Caco-2 (cell line): ENCODE measurements around the gene RIPOR3. TPM values are rescaled to one million over a fixed set of nuclear protein-coding genes. Genes with fewer than 3 reads are reported as not detected.

Experiments
- BruUV-seq: library from RNA; stranded (reverse); fragments of 400-500 nt; replicated peaks from 2 replicates; lab custom pipeline; 2021; lab: Mats Ljungman, UMichigan
- CTCF ChIA-PET: fragments of 300-600 bp; sonication (Branson Sonifier 250); formaldehyde crosslinking; loops from one replicate; lab custom pipeline; 2022; ENCODE audit warnings: antibody characterized with exemption; lab: Charles Lee
- POLR2A ChIA-PET: fragments of 300-600 bp; sonication (Branson Sonifier 250); formaldehyde crosslinking; loops from one replicate; lab custom pipeline; 2022; ENCODE audit warnings: antibody characterized with exemption; lab: Charles Lee
- DNase-seq, 2 experiments: peaks; one replicate each; pipeline versions ENCODE4 v3.0.0 to v3.0.0-alpha.2; 2020 to 2022
- H3K27me3 ChIP-seq: replicated peaks from 2 replicates; pipeline ENCODE4 v1.6.0; 2011; ENCODE audit warnings: low read length; ENCODE audit not compliant: control insufficient read depth, insufficient read depth
- H3K36me3 ChIP-seq: 2 replicates; pipeline ENCODE4 v1.5.1; 2011; ENCODE audit warnings: low read length; ENCODE audit not compliant: control insufficient read depth, insufficient read depth
- H3K4me1 ChIP-seq: fragments of 250-450 bp; sonication (Bioruptor Pico); 2 replicates; pipeline ENCODE4 v1.5.1; 2020; ENCODE audit warnings: mild to moderate bottlenecking
- H3K4me3 ChIP-seq: 2 replicates; pipeline ENCODE4 v1.5.1; 2011; ENCODE audit warnings: low read depth, mild to moderate bottlenecking, control low read depth, low read length
- H3K9me3 ChIP-seq: fragments of 250-450 bp; sonication (Bioruptor Pico); 2 replicates; pipeline ENCODE4 v1.5.1; 2020; ENCODE audit warnings: mild to moderate bottlenecking, moderate library complexity
- H3K27ac Mint-ChIP-seq: one replicate; pipeline ENCODE4 v1.8.0; 2022; ENCODE audit warnings: mixed read lengths; ENCODE audit not compliant: unreplicated experiment
- H3K27me3 Mint-ChIP-seq: one replicate; pipeline ENCODE4 v1.8.0; 2022; ENCODE audit warnings: mixed read lengths; ENCODE audit not compliant: insufficient read depth, unreplicated experiment
- H3K36me3 Mint-ChIP-seq: one replicate; pipeline ENCODE4 v1.8.0; 2022; ENCODE audit warnings: mild to moderate bottlenecking, mixed read lengths; ENCODE audit not compliant: insufficient read depth, unreplicated experiment
- H3K4me1 Mint-ChIP-seq: one replicate; pipeline ENCODE4 v1.8.0; 2022; ENCODE audit warnings: low read depth, mixed read lengths; ENCODE audit not compliant: unreplicated experiment
- H3K4me3 Mint-ChIP-seq: one replicate; pipeline ENCODE4 v1.8.0; 2022; ENCODE audit warnings: mild to moderate bottlenecking, moderate library complexity, mixed read lengths; ENCODE audit not compliant: unreplicated experiment
- H3K9me3 Mint-ChIP-seq: one replicate; pipeline ENCODE4 v1.8.0; 2022; ENCODE audit warnings: mixed read lengths; ENCODE audit not compliant: unreplicated experiment
- intact Hi-C: fragments of 100-400 bp; cut with micrococcal nuclease; formaldehyde crosslinking; loops from one replicate; pipeline ENCODE4 v1.10.0; 2022; ENCODE audit not compliant: unreplicated experiment
- total RNA-seq: library from RNA; stranded (reverse); gene quantifications from 2 replicates; pipeline ENCODE4 v1.2.3, GENCODE V29; 2022
- TF ChIP-seq, protein P1 (sequence below), 2 experiments: fragments of 200-600 bp in 1 of 2; IDR thresholded peaks; 1 replicate in 1 of 2; 2 replicates in 1 of 2; pipeline versions ENCODE4 v1.5.1 to v1.8.0; 2011 to 2022; ENCODE audit warnings: antibody characterized with exemption in 1 of 2, control low read depth in 1 of 2, inconsistent platforms in 1 of 2, low read depth in 1 of 2, low read length in 1 of 2, mild to moderate bottlenecking in 1 of 2, moderate library complexity in 1 of 2; ENCODE audit not compliant: insufficient read depth in 1 of 2, severe bottlenecking in 1 of 2, unreplicated experiment in 1 of 2

The RIPOR3 gene
- total RNA-seq, 1 experiment from 2014 or later, result 0.18 TPM

DNA sequence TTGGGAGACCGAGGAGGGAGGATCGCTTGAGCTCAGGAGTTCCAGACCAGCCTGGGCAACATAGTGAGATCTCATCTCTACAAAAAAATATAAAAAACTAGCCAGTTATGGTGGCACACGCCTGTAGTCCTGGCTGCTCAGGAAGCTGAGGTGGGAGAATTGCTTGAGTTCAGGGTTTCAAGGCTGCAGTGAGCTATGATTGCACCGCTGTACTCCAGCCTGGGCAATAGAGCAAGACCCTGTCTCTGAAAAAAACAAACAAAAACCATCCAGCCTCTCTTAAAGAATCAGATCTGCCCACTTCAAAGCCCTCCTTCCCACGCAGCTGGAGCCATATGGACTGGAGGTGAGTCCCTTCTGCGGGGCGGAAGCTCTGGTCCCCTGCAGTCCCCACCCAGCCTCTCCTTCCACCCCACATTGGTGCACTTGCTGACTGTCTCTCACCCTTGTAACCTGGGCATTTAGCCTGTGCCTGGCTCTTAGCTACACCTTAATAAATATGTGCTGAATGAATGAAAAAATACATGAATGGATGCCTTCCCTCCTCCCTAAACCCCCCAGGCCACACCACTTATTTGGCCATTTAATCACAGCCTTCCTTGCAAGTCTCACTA, 32.9 kb upstream of the RIPOR3 start:
- Mint-ChIP-seq H3K9me3 (no peaks in the 10 kb centered on the region), H3K36me3 (no peaks in the 10 kb centered on the region), H3K4me3 (no peak overlapping the region), H3K27ac (no peak overlapping the region), H3K27me3 (no peaks in the 10 kb centered on the region), H3K4me1 (peaks cover 30% of the 10 kb centered on the region)
- no peaks in the 10 kb centered on the region for H3K27me3 ChIP-seq
- no peaks in the 10 kb centered on the region for H3K9me3 ChIP-seq
- intact Hi-C loops, result no loop called here
- BruUV-seq, result no TSS peak
- ChIA-PET CTCF (interaction anchor here (0.6 to 2.1 kb wide), 12 partner anchors 10 to 255 kb away, joined by 3 to 19 read pairs (median 5); partner anchors contain the start of gene BCAS4), POLR2A (interaction anchor here (1.2 kb wide), 3 partner anchors 10 to 23 kb away, joined by 4 to 6 read pairs (median 5); no protein-coding TSS in a partner anchor)
- no peaks in the 10 kb centered on the region for H3K36me3 ChIP-seq
- no peak overlapping the region for H3K4me3 ChIP-seq
- TF ChIP-seq, protein P1, sequence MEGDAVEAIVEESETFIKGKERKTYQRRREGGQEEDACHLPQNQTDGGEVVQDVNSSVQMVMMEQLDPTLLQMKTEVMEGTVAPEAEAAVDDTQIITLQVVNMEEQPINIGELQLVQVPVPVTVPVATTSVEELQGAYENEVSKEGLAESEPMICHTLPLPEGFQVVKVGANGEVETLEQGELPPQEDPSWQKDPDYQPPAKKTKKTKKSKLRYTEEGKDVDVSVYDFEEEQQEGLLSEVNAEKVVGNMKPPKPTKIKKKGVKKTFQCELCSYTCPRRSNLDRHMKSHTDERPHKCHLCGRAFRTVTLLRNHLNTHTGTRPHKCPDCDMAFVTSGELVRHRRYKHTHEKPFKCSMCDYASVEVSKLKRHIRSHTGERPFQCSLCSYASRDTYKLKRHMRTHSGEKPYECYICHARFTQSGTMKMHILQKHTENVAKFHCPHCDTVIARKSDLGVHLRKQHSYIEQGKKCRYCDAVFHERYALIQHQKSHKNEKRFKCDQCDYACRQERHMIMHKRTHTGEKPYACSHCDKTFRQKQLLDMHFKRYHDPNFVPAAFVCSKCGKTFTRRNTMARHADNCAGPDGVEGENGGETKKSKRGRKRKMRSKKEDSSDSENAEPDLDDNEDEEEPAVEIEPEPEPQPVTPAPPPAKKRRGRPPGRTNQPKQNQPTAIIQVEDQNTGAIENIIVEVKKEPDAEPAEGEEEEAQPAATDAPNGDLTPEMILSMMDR (IDR thresholded peaks at IDR 0.05; ENCODE audit: insufficient read depth in 1 of 2, low read depth in 1 of 2, low read length in 1 of 2, severe bottlenecking in 1 of 2, unreplicated experiment in 1 of 2), result no peak
- H3K4me1 ChIP-seq, result peaks cover 61% of the 10 kb centered on the region
- DNase-seq, result peak in 1 of 2 experiments; percentile 39

DNA sequence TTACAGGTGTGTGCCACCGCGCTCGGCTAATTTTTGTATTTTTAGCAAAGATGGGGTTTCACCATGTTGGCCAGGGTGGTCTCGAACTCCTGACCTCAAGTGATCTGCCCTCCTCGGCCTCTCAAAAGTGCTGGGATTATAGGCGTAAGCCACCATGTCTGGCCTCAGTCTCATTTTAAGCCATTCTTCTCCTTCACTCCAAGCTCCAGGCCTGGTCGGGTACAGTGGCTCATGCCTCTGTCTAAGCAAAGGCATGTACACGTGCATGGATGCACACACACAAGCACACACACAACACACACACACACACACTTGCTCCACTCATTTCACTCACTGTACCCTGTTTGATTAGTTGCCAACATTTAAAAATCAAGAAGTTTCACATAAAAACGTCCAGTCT, 32.3 kb upstream of the RIPOR3 start:
- peaks cover 58% of the 10 kb centered on the region for H3K4me1 ChIP-seq
- TF ChIP-seq, protein P1 (IDR thresholded peaks at IDR 0.05; ENCODE audit: insufficient read depth in 1 of 2, low read depth in 1 of 2, low read length in 1 of 2, severe bottlenecking in 1 of 2, unreplicated experiment in 1 of 2), result no peak
- no peaks in the 10 kb centered on the region for H3K27me3 ChIP-seq
- Mint-ChIP-seq H3K9me3 (no peaks in the 10 kb centered on the region), H3K36me3 (no peaks in the 10 kb centered on the region), H3K4me3 (no peak overlapping the region), H3K27ac (no peak overlapping the region), H3K27me3 (no peaks in the 10 kb centered on the region), H3K4me1 (peaks cover 26% of the 10 kb centered on the region)
- intact Hi-C loops, result no loop called here
- DNase-seq, result peak in 1 of 2 experiments; percentile 27
- no peak overlapping the region for H3K4me3 ChIP-seq
- no peaks in the 10 kb centered on the region for H3K36me3 ChIP-seq
- H3K9me3 ChIP-seq, result no peaks in the 10 kb centered on the region
- POLR2A ChIA-PET, result no interaction called here
- BruUV-seq, result no TSS peak
- CTCF ChIA-PET, result interaction anchor here (0.7 to 1.9 kb wide), 6 partner anchors 21 to 254 kb away, joined by 3 to 19 read pairs (median 8); no protein-coding TSS in a partner anchor

DNA sequence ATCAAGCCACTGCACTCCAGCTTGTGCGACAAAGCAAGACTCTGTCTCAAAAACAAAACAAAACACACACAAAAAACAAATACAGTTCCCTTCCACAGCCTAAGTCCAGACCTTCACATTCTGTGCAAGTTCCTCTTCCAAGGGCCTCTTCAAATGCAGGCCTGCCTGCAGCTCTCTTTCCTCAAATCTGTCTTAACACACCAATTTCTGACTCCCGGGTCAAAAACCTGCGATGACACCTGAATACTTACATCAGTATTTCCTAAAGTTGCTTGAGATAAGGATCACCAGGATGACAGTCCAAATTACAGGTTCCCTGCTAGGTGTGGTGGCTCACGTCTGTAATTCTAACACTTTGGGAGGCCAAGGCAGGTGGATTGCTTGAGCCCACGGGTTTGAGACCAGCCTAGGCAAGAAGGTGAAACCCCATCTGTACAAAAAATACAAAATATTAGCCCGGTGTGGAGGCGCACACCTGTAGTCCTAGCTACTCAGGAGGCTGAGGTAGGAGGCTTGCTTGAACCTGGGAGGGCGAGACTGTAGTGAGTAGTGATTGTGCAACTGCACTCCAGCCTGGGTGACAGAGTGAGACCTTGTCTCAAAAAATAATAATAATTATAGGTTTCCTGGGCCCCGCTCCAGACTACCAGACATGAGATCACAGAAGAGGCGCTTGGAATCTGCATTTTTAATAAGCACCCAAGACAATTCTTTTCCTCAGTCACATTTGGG, 31.2 kb upstream of the RIPOR3 start:
- peak in 1 of 2 experiments; percentile 46 for DNase-seq
- no peaks in the 10 kb centered on the region for H3K9me3 ChIP-seq
- Mint-ChIP-seq H3K36me3 (no peaks in the 10 kb centered on the region), H3K4me3 (no peak overlapping the region), H3K9me3 (no peaks in the 10 kb centered on the region), H3K27ac (peak overlapping the region; percentile 13), H3K4me1 (peaks cover 29% of the 10 kb centered on the region), H3K27me3 (no peaks in the 10 kb centered on the region)
- CTCF ChIA-PET, result no interaction called here
- intact Hi-C loops, result no loop called here
- H3K36me3 ChIP-seq, result no peaks in the 10 kb centered on the region
- no TSS peak for BruUV-seq
- POLR2A ChIA-PET, result interaction anchor here (0.6 kb wide), 2 partner anchors 59 to 160 kb away, joined by 4 to 5 read pairs; no protein-coding TSS in a partner anchor
- peaks cover 48% of the 10 kb centered on the region for H3K4me1 ChIP-seq
- H3K27me3 ChIP-seq, result no peaks in the 10 kb centered on the region
- H3K4me3 ChIP-seq, result no peak overlapping the region
- TF ChIP-seq, protein P1 (IDR thresholded peaks at IDR 0.05; ENCODE audit: insufficient read depth in 1 of 2, low read depth in 1 of 2, low read length in 1 of 2, severe bottlenecking in 1 of 2, unreplicated experiment in 1 of 2), result no peak
